Measurements from ENCODE around the gene DMRTC1B. TPM values are rescaled to one million over a fixed set of nuclear protein-coding genes. Genes with fewer than 3 reads are reported as not detected.
"Not testable (repeated sequence)": the region's sequence is repeated elsewhere in the genome, so short reads cannot be mapped to it uniquely, and the experiment has no call there.

The DMRTC1B gene, protein sequence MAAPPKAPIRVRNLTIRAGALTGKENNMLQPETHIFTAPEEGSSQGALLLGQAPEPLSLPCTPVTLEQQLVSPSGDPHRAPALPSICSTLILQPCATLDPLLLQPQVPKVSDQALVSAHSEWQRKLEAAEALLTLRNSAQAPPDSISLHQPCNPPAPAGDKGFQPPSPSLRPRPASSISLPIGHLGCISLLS
- total RNA-seq (2014; rRNA removed; shearing (Covaris generic)) = not detected in 2 replicates

DNA sequence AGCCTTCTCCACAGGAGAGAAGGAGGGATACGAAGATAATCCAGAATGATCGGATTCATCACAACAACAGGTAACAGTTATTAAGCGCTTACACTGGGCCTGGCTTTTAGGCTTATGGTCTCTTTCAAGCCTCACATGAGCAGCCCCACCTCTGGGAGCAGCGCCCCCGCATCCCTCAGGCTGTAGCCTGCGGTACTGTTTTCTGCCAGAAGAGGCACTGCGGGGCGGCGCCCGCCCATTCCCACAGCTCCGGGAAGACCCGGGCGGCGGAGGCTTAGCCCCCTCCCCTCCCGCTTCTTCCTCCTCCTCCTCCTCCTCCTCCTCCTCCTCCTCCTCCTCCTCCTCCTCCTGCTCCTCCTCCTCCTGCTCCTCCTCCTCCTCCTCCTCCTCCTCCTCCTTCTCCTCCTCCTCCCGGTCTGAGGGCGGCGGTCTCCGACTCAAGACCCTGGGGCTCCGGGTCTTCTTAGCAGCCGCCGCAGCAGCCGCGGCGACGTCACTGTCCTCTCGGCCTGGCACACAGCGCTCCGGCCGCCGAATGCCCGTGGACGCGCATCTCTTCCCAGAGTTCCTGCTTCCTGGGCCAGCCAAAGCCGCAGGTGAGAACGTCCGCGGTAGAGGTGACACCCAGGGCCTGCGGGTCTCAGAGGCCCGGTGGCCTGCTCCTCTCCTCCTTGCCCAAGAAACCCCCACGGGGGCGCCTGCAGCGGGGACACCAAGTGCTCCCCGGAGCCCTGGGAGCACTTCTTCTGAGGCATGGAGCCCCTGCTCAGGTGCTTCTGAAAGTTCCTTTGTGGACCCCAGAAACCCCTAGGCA lies at the start of gene DMRTC1B:
DMRTC1B (plus strand) TSS at position 238 of the 814 bp plus-strand sequence. CDS start 68,246 bp downstream, outside the sequence.
- in situ Hi-C loops (cut with HindIII; ENCODE audit: low sequenced_read_pairs); DNase-seq (ENCODE audit: low spot score): not testable (repeated sequence)

DNA sequence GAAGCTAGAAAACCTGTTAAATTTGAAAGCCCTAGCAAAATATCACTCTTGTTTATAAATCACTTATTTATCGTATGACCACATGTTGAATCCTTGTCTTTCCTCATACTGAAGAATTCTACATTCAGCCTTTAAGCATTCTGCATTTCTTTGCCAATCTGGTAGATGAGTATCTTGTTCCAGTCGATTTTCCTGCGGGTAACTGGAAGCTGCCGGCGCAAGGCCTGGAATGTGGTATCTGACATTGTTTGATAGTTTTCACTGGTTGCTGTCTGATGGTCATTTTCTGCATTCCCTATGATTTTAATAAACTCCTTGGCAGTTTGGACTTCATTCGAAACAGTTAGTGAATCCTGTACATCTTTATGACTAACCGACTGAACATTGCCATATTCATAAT lies 48.8 kb upstream of the DMRTC1B start:
- in situ Hi-C loops (cut with HindIII; ENCODE audit: low sequenced_read_pairs) = no loop called here
- DNase-seq (ENCODE audit: low spot score) = no peak

DNA sequence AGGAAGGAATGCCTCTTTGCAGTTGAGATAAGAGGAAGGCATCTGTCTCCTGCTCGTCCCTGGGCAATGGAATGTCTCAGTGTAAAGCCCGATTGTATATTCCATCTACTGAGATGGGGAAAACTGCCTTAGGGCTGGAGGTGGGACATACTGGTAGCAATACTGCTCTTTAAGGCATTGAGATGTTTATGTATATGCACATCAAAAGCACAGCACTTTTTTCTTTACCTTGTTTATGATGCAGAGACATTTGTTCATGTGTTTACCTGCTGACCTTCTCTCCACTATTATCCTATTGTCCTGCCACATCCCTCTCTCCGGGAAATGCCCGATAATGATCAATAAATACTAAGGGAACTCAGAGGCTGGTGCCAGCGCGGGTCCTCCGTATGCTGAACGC lies 43.1 kb upstream of the DMRTC1B start:
- in situ Hi-C loops (cut with HindIII; ENCODE audit: low sequenced_read_pairs); DNase-seq (ENCODE audit: low spot score): not testable (repeated sequence)

DNA sequence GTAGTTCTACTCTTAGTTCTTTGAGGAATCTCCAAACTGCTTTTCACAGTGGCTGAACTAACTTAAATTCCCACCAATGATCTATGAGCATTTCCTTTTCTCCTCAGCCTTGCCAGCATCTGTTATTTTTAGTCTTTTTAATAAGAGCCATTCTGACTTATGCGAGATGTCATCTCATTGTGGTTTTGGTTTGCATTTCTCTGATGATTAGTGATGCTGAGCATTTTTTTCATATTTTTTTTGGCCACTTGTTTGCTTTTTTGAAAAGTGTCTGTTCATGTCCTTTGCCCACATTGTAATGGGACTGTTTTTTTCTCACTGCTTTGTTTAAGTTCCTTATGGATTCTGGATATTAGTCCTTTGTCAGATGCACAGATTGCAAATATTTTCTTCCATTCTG lies 41.1 kb upstream of the DMRTC1B start:
- in situ Hi-C loops (cut with HindIII; ENCODE audit: low sequenced_read_pairs) = no loop called here
- no peak for DNase-seq (ENCODE audit: low spot score)

DNA sequence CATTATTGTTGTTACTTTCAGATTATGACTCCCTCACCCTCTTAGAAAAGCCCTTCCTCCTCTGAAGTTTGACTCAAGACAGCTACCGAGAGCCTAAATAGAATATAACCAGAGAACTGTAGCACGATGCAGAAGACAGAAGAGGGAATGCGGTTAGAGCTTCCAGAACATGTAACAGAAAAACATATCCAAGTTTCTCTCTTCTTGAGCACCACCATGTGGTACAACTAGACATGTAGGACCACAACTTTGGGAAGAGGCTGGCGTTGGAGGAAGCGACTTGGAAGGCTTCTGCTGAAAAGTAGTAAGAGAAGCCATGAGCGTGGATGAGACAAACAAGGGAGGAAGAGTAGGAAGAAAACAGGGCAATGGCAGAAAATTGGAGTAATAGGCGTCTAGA lies 31.1 kb upstream of the DMRTC1B start:
- DNase-seq (ENCODE audit: low spot score); in situ Hi-C loops (cut with HindIII; ENCODE audit: low sequenced_read_pairs): not testable (repeated sequence)

DNA sequence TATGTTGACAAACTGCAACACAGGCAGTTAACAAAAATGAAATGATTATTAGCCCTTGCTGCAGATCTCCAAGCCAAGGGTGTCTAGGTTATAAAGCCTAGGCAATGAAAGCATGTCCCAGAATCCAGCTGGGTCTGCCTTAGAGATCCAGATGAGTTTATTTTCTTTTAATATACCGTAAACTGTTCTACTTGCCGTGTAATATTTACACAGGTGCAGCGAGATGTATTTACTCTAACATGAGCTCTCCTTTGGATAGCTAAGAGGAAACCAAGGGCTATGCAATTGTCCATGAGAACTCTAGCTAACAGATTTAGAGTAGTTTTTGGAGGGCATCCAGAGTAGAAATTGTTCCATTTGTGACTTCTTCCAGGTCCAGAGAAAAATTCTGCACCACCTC lies 28.1 kb upstream of the DMRTC1B start:
- DNase-seq (ENCODE audit: low spot score); in situ Hi-C loops (cut with HindIII; ENCODE audit: low sequenced_read_pairs): not testable (repeated sequence)

DNA sequence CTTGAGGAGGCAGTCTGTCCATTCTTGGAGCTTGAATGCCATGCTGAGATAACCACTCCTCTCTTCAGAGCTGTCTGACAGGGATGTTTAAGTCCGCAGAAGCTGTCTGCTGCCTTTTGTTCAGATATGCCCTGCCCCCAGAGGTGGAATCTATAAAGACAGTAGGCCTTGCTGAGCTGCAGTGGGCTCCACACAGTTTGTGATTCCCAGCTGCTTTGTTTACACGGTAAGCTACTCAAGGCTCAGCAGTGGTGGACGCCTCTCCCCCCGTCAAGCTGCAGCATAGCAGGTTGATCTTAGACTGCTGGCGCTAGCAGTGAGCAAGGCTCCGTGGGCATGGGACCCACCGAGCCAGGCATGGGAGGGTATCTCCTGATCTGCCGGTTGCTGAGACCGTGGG lies 16.2 kb upstream of the DMRTC1B start:
- DNase-seq (ENCODE audit: low spot score); in situ Hi-C loops (cut with HindIII; ENCODE audit: low sequenced_read_pairs): not testable (repeated sequence)

DNA sequence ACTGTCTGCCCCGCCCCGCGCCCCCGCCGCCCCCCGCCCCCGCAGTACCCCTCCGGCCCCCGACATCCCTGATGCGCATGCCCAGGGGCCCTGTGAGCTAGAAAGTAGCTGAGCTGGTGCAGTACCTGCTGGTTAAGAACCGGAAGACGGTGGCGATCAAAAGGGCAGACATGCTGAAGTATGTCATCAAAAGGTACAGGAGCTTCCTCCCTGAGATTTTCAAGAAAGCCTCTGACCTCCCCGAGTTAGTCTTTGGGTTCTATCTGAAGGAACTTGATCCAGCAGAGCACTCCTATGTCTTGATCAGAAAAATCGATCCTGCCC lies 739 bp downstream of the DMRTC1B start:
- in situ Hi-C loops (cut with HindIII; ENCODE audit: low sequenced_read_pairs) = not testable (repeated sequence)

DNA sequence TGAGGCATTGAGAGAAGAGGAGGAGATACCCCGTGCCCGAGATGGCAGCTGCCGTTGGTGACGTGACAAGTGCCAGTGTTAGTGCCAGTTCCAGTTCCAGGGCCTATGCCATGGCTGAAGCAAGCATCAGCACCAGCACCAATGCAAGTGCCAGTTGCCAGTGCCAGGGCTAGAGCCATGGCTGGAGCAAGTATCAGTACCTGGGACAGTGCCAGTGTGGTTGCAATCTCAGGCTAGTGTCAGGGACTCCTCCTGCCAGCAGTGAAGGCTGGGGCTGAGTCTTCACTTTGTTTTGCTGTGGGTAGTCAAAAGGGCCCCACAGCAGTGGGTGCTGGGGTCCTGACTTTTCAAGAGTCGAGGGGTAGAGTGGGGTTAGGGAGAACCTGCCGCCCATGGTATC lies 1.5 kb downstream of the DMRTC1B start:
- not testable (repeated sequence) for DNase-seq (ENCODE audit: low spot score)

More for the DNA sequence above, 739 bp downstream of the DMRTC1B start:
- DNase-seq (ENCODE audit: low spot score) = not testable (repeated sequence)

DNA sequence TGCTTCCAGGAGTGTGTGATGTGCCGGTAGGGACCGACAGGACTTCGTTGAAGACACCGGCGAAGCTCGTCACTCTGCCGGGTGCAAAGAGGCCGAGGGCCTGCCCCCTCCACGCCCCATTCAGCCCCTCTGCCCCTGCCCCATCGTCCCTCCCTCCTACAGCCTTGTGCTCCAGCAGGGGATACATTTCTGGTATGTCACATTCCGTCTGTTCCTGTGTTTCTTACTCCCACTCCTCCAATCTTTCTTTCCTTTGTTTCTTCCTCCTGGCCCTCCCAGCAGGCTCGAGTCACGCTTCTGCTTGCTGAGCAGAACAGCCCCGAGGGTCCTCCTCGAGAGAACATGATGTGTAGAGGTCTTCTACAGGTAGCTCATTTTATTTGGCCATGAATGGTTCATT lies 5.9 kb downstream of the DMRTC1B start, which contains the start of gene FAM236B:
FAM236B (minus strand) TSS at position 101 of the 400 bp plus-strand sequence; CDS start at position 1, 100 bp downstream.
- in situ Hi-C loops (cut with HindIII; ENCODE audit: low sequenced_read_pairs); DNase-seq (ENCODE audit: low spot score): not testable (repeated sequence)

More for the DNA sequence above, 1.5 kb downstream of the DMRTC1B start:
- in situ Hi-C loops (cut with HindIII; ENCODE audit: low sequenced_read_pairs) = not testable (repeated sequence)

DNA sequence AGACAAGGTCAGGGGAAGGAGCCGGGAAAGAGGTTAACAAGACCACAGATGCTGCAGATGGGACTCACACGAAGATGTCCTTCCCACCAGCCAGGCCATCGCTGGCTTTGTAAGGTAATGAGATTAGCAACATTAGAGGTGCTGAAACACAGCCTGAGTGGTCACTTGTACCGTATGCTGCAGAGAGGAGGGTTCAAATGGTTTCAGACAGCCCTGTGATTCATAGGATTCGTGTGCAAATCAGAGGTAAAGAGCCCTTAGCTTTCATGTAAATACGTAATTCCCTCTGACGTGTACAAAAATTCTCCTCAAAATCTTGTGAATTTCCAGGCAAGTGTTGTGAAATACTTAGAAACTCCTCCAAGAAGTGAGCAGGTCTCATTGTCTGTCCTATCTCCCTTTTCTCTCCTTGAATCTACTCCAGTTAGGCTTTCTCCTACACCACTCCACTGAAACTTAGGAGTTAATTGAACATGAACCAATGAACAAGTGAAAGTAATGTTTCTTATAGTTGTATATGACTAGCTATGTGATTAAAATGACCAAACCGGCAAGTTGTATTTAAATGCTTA lies 6.8 kb downstream of the DMRTC1B start:
- in situ Hi-C loops (cut with HindIII; ENCODE audit: low sequenced_read_pairs); DNase-seq (ENCODE audit: low spot score): not testable (repeated sequence)

DNA sequence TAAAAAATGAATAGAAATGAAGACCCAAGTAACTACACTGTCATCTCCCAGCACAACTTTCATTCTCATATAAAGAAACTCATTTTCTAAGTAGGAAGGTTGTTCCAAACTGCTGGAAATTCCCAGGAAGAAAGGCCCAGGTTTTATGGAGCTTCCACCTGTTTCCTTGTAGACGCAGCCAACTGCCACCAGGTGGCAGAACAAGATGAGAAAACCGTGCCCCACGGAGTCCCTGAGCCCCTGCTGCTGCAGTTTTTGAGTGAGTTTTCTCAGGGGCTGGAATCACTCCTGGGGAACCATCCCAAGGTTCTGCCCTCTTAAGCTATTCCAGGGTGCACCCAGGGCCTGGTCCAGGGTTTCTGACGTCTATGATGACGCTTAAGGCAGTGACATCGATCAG lies 7.3 kb downstream of the DMRTC1B start:
- DNase-seq (ENCODE audit: low spot score); in situ Hi-C loops (cut with HindIII; ENCODE audit: low sequenced_read_pairs): not testable (repeated sequence)

DNA sequence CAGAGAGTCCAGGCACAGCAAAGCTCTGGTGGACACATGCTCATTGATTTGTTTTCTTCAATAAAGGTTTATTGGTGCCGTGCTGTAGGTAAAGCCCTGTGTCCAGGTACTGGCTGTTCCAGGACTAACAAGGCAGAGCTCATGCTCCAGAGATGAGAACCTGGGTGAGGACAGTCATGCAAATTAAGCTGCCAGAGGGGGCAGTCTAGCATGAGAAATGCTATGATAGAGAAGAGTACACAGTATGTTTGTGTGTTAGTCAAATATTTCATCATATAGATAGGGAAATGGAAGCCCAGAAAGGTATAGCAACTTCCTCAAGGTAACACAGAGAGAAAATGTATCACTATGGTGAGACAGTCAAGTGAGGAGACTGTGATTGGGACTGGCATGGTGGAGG lies 11.5 kb downstream of the DMRTC1B start:
- in situ Hi-C loops (cut with HindIII; ENCODE audit: low sequenced_read_pairs); DNase-seq (ENCODE audit: low spot score): not testable (repeated sequence)

DNA sequence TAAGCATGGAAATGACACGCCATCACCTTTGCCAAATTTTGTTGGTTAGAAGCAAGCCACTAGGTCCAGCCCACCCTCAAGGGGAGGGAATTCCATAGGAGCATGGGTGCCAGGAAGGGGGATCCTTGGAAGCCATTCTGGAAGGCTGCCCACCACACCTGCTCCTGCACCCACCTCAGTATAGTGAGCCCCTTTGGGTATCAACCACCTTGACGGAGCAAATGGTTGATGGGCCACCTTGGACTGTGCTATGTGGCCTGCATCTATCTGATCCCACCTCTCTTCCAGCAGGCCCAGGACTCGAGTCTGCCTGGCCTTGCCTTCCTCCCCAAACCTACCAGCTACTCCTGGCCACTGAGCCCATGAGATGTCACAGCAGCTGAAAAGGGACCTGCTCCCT lies 13.7 kb downstream of the DMRTC1B start:
- in situ Hi-C loops (cut with HindIII; ENCODE audit: low sequenced_read_pairs); DNase-seq (ENCODE audit: low spot score): not testable (repeated sequence)

DNA sequence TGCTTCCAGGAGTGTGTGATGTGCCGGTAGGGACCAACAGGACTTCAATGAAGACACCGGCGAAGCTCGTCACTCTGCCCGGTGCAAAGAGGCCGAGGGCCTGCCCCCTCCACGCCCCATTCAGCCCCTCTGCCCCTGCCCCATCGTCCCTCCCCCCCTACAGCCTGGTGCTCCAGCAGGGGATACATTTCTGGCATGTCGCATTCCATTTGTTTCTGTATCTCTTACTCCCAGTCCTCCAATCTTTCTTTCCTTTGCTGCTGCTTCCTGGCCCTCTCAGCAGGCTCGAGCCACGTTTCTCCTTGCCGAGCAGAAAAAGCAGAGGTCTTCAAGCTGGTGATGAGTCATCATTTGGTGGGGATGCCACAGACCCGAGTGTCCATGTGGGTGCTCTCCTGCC lies 31.4 kb downstream of the DMRTC1B start, which contains the start of gene FAM236D:
FAM236D (minus strand) TSS at position 101 of the 400 bp plus-strand sequence; CDS start at position 1, 100 bp downstream.
- DNase-seq (ENCODE audit: low spot score); in situ Hi-C loops (cut with HindIII; ENCODE audit: low sequenced_read_pairs): not testable (repeated sequence)

DNA sequence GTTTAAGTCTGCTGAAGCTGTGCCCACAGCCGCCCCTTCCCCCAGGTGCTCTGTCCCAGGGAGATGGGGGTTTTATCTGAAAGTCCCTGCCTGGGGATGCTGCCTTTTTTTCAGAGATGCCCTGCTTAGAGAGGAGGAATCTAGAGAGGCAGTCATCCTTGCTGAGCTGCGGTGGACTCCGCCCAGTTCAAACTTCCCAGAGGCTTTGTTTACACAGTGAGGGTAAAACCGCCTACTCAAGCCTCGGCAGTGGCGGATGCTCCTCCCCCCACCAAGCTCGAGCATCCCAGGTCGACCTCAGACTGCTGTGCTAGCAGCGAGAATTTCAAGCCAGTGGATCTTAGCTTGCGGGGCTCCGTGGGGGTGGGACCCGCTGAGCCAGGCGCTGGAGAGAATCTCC lies 54.0 kb downstream of the DMRTC1B start:
- DNase-seq (ENCODE audit: low spot score); in situ Hi-C loops (cut with HindIII; ENCODE audit: low sequenced_read_pairs): not testable (repeated sequence)

DNA sequence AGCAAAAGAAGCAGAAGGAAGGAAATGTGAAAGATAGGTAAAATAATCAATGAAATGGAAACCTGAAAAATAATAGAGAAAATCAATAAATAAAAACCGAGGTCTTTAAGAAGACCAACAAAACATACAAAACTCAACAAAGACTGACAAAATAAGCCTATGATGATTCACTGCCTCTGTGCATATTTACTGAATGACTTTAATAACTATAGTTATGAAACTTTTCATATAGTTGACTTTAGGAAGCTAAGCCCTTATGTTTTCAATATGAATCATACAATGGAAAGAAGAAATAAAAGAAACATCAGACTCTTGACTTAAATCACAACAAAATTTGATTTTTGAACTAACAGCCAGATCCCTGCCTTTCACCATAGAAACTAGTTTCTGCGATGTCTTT lies 60.8 kb downstream of the DMRTC1B start:
- in situ Hi-C loops (cut with HindIII; ENCODE audit: low sequenced_read_pairs); DNase-seq (ENCODE audit: low spot score): not testable (repeated sequence)

DNA sequence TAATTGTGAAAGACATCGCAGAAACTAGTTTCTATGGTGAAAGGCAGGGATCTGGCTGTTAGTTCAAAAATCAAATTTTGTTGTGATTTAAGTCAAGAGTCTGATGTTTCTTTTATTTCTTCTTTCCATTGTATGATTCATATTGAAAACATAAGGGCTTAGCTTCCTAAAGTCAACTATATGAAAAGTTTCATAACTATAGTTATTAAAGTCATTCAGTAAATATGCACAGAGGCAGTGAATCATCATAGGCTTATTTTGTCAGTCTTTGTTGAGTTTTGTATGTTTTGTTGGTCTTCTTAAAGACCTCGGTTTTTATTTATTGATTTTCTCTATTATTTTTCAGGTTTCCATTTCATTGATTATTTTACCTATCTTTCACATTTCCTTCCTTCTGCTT lies 106.2 kb downstream of the DMRTC1B start:
- in situ Hi-C loops (cut with HindIII; ENCODE audit: low sequenced_read_pairs); DNase-seq (ENCODE audit: low spot score): not testable (repeated sequence)

DNA sequence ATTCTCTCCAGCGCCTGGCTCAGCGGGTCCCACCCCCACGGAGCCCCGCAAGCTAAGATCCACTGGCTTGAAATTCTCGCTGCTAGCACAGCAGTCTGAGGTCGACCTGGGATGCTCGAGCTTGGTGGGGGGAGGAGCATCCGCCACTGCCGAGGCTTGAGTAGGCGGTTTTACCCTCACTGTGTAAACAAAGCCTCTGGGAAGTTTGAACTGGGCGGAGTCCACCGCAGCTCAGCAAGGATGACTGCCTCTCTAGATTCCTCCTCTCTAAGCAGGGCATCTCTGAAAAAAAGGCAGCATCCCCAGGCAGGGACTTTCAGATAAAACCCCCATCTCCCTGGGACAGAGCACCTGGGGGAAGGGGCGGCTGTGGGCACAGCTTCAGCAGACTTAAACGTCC lies 113.0 kb downstream of the DMRTC1B start:
- in situ Hi-C loops (cut with HindIII; ENCODE audit: low sequenced_read_pairs); DNase-seq (ENCODE audit: low spot score): not testable (repeated sequence)
